ENCODE results near the gene TUFT1.
"Not testable (repeated sequence)": the region's sequence is repeated elsewhere in the genome, so short reads cannot be mapped to it uniquely, and the experiment has no call there.

TUFT1 gene

DNA sequence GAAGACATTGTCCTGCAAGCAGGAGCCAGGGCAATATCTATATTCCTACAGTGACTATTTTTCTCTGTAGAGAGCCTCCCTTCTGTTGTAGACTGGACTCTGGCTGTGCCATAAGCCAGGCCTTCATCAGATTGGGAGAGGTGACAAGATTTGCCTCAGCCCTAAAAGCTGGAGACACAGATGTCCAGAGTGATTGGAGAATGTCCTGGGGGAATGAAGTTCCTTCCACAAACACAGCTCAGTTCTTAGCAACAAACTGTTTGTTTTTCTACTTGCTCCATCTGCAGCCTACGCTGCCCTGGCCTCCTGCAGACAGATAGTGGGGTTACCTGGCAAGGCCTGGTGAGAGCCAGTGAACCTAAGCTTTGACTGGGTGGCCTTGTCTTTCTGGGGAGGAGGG lies 41.8 kb downstream of the TUFT1 start:
- DNase-seq, result no peak

DNA sequence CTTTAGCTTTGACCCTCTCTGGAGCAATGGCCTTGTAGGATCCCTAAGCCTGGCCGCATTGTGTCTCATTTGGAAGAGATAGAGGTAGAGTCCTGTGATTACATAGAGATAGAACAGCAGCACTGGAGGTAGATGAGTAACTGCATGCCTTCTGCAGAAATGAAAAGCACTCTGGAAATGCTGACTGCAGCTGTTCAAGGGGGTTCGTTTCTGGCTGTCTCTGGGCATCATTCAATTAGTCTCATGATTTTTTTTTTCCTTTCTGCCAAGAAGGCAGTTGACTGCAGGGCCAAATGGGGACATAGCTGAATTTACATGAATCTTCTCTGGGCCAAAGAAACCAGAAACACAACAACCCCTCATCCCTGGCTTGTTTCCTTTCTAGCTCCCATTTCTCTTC lies 43.7 kb downstream of the TUFT1 start:
- DNase-seq, result no peak

DNA sequence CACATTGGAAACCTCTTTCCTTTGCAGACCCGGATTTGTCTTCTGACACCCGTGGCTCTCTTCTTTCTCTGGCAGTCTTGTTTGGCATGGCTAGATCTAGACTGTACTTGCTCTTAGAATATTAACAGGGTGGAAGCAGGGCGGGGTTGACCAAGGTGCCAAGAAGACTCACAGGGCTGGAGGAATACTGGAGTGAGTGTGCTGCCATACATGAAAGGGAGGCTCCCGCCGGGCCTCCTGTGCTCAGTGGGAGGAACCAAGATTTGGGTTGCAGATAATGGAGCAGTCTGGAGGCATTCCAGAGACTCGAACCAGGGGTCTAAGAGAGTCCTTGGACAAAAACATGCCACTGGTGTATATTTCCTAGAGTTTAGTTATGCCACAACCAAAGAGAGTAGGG lies 44.2 kb downstream of the TUFT1 start:
- DNase-seq, result no peak

DNA sequence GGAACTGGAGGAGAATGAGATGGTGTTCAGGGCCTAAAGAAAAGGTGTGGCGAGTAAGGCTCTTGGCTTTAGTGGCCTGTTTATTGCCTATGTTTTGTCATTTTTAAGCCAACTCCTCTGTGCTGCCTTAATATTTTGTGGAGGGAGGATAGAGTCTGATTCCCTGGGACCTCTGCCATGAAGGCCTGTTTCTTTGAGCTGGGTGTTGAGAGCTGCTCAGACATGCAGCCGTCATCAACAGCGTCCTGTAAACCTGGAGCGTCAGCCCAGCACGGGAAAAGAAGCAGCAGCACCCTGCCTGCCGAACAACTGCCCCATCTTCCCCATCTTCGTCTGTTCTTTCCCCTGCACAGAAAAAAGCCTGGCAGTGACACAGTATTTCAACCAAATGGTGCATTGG lies 44.7 kb downstream of the TUFT1 start:
- DNase-seq, result no peak

DNA sequence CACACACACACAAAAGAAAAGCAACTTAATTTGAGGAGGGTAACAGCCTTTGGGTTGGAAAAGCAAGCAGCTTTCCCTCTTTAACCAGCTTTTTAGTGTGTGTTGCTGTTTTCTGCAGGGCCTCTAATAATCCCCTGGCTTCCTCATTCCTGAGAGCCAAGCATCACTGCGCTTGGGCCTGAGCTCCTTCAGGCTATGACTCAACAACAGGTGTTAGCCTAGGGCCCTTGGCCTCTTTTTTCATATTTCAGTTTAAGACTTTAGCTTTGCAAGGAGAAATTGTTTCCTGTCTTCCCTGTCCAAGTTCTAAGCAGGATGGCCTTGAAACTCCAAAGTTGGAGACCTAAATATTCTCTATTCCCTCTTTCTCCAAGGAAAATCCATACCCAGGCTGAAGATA lies 45.5 kb downstream of the TUFT1 start:
- no peak for DNase-seq

DNA sequence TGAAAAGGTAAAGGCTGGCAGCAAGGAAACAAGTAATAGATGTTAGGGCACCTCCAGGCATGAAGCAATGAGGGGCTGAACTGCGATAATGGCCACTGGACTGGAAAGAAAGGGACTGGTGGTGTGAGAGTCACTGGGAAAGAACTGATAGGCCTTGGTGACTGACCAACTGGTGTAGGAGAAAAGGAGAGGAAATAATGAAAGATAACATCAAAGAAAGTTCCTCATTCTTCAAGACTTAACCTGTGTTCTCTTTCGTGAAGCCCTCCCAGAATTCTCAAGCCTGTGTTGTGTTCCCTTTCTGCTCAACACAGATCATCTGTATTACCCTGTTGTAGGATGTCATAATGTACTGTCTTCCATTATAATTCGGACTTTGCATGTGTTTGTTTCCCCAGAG lies 50.9 kb downstream of the TUFT1 start:
- DNase-seq, result no peak

DNA sequence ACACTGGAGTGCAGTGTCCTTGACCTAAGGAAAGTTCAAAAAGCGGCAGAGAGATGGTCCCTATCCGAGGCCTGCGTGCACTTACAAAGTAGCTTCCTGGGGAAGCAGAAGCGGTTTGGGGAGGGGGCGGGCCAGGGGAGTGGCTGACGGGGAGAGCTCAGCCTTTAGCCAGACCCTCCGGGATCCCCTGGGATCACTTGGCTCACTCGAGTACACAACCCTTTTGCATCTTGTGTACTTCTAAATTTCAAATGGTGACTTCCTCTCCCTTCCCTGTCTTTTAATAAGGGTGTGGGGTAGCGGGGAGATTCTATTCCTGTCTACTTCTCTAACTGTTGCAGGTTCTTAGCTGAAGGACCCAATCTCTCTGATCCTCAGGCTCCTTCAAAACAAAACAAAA lies 53.6 kb downstream of the TUFT1 start:
- DNase-seq, result peak; percentile 55

DNA sequence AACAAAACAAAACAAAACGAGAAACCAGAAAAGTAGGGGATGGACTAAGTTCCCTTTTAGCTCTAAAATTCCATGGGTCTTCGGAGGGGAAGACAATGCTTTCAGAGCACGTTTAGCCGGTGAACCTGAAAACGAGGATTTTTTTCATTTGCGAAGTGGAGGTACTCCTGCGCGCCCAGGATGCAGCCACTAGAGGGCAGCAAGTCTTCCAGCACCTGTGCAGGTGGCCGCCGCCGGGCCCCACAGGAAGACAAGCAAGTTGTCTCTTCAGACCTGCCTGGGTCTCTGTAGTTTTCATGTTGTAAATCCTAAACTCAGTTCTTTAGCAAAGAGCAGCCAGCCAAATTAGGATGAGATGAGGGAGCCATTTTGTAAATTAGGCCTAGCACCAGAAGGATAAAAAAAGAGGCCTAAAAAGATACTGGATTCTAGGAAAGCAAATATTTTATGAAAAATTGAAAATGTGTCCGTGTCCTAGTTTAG lies 54.1 kb downstream of the TUFT1 start:
- DNase-seq, result peak; percentile 70

DNA sequence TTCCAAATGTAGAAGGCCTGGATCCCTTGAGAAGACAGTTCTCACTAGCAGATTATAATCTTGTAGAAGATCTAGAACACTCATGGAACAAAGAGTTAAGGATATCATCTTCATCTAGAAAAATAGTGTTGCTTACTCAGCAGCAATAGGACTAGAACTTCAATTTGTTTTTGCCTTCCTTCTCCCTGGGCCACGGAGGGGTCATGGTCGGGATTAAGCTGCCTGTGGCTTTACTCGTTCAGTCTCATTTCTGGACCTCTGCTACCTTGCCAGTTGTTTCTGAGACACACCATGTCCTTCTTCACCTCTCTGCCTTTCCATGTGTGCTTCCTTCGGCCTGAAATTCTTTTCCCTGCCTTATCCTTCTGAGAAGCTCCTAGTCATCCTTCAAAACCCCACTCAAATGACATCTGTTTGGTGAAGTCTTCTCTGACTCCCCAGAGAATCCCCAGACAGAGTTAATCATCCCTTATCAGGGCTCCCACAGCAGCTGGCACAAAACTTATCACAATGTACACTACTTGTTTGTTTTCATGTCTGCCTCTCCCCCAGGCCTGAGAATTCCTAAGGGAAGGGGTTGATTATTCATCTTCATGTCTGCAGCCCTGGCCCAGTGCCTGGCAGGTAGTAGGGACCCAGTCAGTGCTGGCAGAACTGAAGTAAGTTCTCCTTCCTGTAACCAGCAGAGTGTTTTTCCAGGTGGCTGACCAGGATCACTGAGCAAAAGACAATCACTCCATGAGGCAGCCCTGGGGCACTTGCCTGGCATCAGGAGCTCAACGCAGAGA lies 56.3 kb downstream of the TUFT1 start:
- no peak for DNase-seq

DNA sequence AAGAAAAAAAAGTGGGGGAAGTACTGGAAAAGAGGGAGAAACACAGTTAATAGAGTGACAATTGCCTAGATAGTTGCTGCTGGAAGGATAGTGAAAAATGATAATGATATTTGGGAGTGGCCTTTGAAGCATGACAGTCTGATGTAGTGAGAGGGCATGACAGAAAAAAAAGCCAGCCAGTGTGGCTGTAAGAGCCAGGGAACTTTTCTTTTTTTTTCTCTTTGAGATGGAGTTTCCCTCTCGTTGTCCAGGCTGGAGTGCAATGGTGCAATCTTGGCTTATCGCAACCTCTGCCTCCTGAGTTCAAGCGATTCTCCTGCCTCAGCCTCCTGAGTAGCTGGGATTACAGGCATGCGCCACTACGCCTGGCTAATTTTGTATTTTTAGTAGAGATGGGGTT lies 62.4 kb downstream of the TUFT1 start:
- not testable (repeated sequence) for DNase-seq

DNA sequence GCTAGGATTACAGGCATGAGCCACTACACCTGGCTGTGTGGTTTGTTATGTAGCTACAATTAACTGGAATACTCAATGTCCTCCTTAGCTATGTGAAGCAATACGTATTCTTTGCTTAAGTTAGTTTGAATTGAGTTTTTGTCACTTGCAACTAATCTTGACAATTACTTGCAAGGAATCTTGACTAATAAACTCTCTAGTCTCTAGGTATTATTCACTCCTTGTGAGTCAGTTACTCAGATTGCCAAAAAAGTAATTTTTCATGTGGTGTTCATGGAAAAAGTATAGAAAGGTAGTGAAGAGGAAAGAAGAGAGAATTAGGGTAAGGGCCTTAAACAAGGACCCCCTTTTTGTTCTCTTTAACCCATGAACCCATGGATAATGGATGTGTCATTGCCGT lies 64.2 kb downstream of the TUFT1 start:
- no peak for DNase-seq

DNA sequence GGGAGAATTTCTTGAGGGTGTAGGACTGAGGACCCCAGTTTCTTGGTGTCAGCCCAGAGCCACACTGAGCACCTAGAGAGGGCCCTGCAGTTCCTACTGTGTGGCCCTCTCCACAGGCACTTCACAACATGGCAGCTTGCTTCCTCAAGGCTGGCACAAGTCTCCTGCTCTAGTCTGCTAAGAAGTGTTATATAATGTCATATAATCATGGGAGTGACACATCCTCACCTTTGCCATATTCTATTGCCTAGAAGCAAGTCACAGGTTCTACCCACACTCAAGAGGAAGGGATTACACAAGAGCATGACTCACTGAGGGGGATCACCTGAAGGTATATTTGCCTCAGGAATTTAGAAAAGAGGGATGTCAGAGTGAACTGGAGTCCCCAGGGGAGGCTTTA lies 66.3 kb downstream of the TUFT1 start:
- no peak for DNase-seq

DNA sequence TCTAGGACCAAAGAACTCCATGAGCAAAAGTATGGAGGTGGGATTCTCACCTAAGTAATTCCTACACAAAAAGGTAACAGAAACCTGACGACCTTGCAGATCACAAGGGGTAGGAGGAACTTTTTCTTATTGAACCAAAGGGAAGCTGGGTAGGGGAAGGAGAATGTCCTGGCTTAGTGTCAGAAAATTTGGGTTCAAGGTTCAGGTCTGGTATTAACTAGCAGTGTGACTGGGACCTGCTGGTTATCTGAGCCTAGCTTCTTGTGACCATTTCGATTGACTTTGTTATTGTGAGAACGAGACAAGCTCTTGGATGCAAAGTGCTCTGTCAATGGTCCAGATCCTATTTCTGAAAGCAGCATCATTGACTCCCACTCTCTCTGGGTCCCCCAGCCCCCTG lies 66.7 kb downstream of the TUFT1 start:
- DNase-seq, result no peak

DNA sequence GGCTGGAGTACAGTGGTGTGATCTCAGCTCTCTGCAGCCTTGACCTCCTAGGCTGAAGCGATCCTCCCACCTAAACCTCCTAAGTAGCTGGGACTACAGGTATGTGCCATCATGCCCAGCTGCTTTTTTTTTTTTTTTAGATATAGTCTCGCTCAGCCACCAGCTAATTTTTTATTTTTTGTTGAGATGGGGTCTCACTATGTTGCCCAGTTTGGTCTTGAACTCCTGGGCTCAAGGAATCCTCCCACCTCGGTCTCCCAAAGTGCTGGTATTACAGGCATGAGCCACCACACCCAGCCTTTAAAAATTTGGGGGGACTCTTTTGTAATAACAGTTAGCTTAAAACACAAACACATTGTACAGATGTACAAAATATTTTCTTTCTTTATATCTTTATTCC lies 70.0 kb downstream of the TUFT1 start:
- no peak for DNase-seq

DNA sequence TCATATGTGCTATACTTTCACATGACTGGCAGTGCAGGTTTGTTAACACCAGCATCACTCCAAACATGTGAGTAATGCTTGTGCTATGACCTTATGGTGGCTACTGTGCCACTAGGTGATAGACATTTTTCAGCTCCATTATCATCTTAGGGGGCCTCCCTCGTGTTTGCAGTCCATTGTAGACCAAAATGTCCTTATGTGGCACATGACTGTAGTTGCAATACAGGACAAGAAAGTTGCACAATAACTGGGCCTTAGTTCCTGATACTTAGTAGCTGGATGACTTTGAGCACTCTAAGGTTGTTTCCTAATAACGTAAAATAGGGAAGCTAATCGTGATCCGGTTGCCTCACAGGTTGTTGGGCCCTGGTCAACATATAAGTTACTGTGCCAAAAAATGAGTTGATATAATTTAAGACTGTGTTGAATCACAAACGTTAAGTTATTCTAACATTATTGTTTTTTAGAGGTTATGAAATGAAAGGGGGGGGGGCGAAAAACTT lies 71.2 kb downstream of the TUFT1 start:
- no peak for DNase-seq

DNA sequence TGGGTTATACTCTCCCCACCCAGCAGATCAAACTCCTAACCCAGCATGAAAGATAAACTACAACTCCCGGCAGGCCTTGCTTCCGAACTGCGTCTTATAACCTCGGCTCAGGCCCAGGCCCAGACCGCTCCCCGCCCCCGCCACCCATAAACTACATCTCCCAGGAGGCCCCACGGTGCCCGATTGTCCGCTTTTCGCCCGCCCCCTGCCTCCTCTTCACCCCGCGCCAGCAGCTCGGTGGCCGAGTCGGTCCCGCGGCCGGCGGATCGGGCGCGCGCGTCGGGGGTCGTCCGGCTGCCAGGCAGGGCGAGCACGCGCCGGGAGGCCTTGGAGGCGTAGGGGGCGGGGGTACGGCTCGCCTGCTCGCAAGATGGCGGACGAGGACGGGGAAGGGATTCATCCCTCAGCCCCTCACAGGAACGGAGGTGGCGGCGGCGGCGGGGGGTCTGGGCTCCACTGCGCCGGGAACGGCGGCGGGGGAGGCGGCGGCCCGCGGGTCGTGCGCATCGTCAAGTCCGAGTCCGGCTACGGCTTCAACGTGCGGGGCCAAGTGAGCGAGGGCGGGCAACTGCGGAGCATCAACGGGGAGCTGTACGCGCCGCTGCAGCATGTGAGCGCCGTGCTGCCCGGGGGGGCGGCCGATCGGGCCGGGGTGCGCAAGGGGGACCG lies 71.9 kb downstream of the TUFT1 start, which contains the start of gene SNX27:
SNX27 (plus strand) TSS at position 219 of the 669 bp plus-strand sequence; CDS start at position 371, 152 bp downstream.
- DNase-seq, result peak; percentile 86

DNA sequence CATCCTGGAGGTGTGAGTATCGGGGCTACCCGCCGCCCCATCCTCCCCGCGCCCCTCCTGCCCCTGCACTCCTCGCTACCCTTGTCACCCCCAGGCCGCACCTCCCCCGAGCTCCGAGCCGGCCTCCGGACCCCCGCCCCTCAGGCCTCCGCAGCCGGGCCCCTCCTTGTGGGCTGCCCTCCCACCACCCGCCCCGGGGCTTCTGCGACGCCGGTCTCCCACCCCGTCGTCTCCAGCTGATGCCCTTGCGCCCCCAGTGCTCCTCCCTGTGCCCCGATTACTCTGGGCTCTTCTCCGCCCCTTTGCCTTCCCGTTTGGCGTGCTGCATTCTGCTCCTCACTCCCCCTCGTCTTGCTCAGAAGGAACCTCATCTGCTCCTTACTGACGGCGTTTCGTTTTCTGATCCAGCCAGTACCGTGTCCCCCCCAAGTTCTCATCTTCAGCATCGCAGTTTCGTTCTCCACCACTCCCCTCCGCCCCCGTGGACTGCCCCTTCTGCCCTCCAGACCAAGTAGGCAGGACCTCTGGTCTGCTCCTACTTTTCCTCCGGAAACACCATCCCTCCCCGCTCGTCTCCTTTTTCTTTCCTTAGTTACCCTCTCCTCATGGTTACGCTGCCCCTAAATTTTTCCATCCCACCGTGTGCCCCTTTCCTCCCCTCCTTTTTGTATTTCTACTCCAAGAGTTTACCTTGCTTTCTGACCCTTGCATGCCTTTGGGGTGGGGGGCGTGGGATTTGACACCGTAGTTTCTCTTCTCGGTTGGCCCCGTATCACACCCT lies 72.6 kb downstream of the TUFT1 start:
- DNase-seq, result peak; percentile 11

DNA sequence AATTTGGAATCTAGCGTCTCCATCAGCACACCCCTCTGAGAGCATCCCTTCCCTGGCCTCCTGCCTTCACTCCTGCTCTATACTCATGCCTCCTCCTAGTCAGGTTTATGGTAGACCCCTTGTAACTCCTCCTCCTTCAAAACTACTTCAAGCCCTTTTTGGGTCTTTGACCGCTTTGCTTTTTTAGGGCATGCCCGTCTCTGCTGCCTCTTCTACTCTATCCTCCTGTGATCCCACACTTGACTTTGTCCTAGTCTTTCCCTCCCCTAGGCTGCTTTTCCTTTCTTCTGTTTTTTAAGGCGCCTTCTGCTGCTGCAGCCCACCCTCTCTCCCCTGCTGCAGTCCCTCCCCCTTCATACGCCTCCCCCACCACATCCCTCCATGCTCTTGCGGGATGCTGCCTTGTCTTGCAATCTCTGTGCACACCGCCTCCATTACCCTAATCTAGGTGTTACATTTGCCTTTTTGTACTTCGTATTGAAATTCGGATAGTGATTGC lies 73.2 kb downstream of the TUFT1 start:
- DNase-seq, result no peak

DNA sequence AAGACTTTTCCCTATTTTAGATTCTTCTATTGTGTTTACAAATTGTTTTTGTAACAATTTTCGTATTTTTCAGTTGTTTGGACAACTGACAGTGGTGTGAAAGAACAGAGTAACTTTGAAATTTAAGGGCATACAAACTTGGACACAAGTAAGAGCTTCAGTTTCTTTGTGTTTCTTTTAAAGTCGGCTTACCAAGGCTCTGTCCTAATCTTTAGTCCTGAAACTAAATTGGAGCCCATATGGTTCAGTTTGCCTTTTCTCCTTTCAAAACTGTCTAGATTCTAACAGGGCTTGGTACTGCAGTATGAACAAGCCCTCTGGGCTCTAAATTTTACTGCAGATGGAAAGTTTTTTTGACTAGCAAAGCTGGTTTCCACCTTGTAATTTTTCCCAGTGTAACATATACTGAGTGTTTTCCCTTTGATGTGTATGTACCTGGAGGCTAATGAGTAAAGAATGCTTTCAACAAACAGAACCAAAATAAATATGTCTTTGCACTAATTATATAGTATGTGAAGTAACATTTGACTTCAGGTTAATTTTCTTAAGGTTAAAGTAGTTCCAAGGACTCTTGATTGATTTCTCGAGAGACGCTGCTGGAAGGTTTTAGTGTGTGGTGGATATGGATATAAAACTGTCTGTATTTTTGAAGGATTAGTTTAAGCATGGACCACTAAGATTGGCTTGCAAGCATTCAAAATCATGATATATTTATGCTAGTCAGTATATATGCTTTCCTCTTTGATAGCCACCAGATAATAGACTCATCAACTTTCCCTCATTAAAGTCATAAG lies 75.8 kb downstream of the TUFT1 start:
- no peak for DNase-seq

DNA sequence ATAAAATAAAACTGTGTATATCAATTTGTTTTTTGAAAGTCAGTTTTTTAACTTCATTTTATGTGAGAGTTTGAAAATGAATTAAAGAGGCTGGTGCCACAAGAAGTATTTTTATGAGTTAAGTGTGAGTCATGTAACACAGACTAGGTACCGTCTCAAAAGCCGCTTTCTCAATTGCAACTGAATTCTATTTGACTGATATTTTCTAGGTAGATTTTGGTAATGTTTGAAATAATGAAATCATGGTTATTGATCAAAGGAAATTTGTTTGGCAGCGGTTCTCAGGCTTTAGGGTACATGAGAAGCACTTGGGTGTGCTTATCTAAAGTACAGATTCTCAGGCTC lies 76.4 kb downstream of the TUFT1 start:
- no peak for DNase-seq

DNA sequence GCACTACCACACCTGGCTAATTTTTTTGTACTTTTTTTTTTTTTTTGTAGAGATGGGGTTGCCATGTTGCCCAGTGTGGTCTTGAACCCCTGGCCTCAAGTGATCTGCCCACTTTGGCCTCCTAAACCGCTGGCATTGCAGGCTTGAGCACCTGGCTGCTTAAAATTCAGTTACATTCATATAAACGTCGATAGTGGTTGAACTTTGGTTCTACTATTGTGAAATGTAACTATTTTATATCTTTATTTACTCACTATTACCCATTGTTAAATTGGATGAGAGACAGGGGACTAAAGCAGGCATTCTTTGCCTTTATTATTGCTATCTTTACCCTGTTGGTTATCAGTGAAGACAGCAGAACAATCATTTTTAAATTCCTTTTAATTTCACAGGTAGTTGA lies 77.9 kb downstream of the TUFT1 start:
- DNase-seq, result no peak

DNA sequence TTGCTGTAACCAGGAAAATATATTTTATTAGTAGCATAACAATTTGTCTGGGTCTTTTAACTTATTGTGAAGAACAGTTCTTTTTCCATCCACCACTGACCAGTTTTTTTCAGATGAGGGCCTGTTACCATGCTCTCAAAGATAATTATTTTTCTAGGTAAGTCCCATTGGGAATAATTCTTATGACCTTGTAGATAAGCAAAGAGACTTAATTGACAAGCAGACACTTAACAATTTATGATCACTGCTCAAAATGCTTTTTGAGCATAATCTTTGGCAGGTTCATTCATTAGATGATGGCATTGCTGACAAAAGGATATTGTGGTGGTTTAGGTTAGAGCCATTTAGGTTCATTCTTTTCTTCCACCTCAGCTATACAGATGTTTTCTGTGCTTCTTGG lies 78.4 kb downstream of the TUFT1 start:
- DNase-seq, result no peak

DNA sequence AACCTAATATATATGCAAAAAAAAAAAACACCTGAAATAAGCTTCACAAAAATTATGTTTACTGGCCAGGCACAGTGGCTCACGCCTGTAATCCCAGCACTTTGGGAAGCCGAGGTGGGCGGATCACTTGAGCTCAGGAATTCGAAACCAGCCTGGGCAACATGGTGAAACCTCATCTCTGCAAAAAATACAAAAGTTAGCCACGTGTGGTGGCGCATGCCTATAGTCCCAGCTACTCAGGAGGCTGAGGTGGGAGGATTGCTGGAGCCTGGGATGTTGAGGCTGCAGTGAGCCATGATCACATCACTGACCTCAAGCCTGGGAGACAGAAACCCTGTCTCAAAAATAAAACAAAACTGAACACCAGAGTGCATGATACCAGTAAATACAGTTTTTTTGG lies 78.9 kb downstream of the TUFT1 start:
- not testable (repeated sequence) for DNase-seq

Data from DMS79 treated with DMSO at 0.1 percent for 48 hours (cell line).